ENCODE data around the gene SPTBN4.

DNA sequence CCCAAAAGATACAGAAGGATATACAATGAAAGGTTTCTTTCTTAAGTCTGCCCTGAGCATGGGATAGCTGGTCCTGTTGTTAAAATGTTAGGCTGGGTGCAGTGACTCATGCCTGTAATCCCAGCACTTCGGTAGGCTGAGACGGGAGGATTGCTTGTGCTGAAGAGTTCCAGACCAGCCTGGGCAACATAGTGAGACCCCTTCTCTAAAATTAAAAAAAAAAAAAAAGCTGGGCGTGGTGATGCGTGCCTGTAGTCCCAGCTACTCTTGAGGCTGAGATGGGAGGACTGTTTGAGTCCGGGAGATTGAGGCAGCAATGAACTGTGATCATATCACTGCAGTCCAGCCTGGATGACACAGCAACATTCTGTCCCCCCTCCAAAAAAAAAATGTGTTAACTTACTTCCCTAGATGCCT lies 57.3 kb downstream of the SPTBN4 start:
- TF ChIP-seq KLF7 (tag by site-specific recombination; IDR thresholded peaks at IDR 0.05; ENCODE audit: borderline replicate concordance) = no peak
- TF ChIP-seq, protein P1, sequence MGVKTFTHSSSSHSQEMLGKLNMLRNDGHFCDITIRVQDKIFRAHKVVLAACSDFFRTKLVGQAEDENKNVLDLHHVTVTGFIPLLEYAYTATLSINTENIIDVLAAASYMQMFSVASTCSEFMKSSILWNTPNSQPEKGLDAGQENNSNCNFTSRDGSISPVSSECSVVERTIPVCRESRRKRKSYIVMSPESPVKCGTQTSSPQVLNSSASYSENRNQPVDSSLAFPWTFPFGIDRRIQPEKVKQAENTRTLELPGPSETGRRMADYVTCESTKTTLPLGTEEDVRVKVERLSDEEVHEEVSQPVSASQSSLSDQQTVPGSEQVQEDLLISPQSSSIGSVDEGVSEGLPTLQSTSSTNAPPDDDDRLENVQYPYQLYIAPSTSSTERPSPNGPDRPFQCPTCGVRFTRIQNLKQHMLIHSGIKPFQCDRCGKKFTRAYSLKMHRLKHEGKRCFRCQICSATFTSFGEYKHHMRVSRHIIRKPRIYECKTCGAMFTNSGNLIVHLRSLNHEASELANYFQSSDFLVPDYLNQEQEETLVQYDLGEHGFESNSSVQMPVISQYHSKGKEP (tag by site-specific recombination; IDR thresholded peaks at IDR 0.05) = no peak
- TF ChIP-seq, protein P2, sequence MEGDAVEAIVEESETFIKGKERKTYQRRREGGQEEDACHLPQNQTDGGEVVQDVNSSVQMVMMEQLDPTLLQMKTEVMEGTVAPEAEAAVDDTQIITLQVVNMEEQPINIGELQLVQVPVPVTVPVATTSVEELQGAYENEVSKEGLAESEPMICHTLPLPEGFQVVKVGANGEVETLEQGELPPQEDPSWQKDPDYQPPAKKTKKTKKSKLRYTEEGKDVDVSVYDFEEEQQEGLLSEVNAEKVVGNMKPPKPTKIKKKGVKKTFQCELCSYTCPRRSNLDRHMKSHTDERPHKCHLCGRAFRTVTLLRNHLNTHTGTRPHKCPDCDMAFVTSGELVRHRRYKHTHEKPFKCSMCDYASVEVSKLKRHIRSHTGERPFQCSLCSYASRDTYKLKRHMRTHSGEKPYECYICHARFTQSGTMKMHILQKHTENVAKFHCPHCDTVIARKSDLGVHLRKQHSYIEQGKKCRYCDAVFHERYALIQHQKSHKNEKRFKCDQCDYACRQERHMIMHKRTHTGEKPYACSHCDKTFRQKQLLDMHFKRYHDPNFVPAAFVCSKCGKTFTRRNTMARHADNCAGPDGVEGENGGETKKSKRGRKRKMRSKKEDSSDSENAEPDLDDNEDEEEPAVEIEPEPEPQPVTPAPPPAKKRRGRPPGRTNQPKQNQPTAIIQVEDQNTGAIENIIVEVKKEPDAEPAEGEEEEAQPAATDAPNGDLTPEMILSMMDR (tag by site-specific recombination; IDR thresholded peaks at IDR 0.05) = no peak
- no peak for TF ChIP-seq ZBTB7A (tag by site-specific recombination; IDR thresholded peaks at IDR 0.05; ENCODE audit: low read depth)
- no peak for TF ChIP-seq ZNF354C (tag by site-specific recombination; IDR thresholded peaks at IDR 0.05; ENCODE audit: borderline replicate concordance, low read depth)
- no peak for TF ChIP-seq KLF10 (tag by site-specific recombination; IDR thresholded peaks at IDR 0.05)
- no peak for TF ChIP-seq SP2 (tag by site-specific recombination; IDR thresholded peaks at IDR 0.05)
- no peak for TF ChIP-seq ZBTB1 (tag by site-specific recombination; IDR thresholded peaks at IDR 0.05)
- no peak for TF ChIP-seq ZNF175 (tag by site-specific recombination; IDR thresholded peaks at IDR 0.05)

Measured in HEK293 (cell line).